ENCODE measurements around the gene DIPK1C.

The DIPK1C gene

DNA sequence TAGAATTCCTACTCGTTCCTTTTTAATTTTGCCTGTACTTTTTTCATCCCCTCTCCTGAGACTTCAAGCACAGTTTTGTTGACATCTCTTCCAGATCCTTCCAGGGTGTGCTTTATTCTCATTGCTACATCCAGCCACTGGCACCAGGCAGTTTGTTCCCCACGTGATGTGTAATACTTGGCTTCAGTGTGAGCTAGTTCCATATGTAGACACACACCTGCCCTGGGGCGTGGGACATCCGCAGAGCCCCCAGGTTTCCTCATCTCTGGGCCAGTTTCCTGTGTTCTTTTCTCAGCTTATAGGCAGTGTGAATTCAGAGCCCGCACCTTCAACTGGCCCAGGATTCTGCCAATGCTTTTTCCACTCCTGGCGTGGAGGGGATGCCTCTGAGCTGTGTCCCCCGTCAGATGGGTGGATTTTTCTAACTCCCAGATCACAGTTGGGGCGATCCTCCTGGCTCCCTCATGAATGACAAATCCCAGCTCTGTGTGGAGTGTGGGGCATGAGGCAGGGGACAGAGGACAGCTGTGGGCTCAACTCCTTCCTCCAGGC, 46.6 kb downstream of the DIPK1C start:
- TF ChIP-seq, protein P1, sequence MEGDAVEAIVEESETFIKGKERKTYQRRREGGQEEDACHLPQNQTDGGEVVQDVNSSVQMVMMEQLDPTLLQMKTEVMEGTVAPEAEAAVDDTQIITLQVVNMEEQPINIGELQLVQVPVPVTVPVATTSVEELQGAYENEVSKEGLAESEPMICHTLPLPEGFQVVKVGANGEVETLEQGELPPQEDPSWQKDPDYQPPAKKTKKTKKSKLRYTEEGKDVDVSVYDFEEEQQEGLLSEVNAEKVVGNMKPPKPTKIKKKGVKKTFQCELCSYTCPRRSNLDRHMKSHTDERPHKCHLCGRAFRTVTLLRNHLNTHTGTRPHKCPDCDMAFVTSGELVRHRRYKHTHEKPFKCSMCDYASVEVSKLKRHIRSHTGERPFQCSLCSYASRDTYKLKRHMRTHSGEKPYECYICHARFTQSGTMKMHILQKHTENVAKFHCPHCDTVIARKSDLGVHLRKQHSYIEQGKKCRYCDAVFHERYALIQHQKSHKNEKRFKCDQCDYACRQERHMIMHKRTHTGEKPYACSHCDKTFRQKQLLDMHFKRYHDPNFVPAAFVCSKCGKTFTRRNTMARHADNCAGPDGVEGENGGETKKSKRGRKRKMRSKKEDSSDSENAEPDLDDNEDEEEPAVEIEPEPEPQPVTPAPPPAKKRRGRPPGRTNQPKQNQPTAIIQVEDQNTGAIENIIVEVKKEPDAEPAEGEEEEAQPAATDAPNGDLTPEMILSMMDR (conservative IDR thresholded peaks at IDR 0.05): no peak
- H3K27ac ChIP-seq: no peak overlapping the region

DNA sequence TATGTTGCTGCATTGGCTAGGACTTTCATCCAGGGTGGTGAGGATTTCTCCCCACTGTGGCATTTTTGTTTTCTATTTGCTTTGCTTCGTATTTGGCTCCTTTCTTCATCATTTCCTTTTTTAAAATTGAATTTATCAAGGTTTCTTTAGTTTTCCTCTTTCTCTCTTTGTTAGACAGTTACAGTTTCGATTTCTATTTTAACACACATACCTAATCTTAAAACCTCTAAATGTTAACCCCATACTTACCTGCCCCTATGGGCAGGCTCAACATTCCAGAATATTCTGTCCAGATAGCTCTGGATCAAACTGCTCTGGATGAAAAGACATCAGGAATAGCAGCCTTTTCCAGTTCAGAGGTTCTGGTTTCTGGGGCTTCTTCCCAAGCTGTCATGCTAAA, 49.2 kb downstream of the DIPK1C start:
- TF ChIP-seq, protein P1 (conservative IDR thresholded peaks at IDR 0.05): no peak
- no peak overlapping the region for H3K27ac ChIP-seq

DNA sequence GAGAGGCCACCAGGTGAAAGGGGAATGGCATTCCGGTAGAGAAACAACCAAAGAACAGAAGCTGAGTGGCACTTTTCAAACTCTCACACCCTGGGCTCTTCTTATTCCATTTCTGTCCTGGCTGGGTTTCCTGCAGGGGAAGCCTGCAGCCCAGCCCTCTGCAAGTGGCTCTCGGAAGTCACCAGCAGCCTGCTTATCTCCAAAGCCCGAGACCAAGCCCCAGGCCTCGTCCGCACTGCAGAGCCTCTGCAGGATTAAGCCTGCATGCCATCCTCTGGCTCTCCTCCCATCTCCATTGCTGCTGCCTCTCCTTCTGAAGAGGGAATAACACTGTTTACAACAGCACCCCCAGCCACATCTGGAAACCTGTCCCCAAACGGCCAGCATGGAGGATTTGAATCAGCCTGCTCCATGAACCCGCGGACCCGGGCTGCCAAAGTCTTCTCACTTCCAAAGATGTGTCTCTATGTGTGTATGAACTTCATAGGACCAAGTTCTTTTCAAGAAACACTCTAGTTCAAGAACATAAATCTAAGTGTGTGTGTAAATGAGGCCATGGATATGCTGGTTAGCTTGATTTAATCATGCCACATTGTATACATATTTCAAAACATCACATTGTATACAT, 54.2 kb downstream of the DIPK1C start:
- TF ChIP-seq, protein P1 (conservative IDR thresholded peaks at IDR 0.05): no peak
- H3K27ac ChIP-seq: no peak overlapping the region

DNA sequence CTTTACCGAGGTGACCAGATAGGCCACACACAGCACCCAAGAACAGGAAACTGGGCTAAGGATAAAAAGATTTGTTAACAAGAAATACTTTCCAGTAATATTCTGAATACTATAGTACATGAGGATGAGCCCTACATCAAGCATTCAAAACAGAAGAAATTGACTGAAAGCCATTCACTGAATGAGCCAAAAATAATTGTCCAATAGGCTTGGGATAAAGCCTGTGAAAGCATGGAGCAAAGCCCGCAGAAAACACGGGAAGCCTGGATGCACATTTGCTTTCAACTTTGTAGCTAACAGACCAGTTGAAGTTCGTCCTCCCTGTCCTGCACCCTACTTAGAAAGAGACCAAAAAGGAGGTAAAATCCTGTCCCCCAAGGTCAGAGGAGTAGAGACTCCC, 56.3 kb downstream of the DIPK1C start:
- H3K27ac ChIP-seq: no peak overlapping the region
- TF ChIP-seq, protein P1 (conservative IDR thresholded peaks at IDR 0.05): no peak

DNA sequence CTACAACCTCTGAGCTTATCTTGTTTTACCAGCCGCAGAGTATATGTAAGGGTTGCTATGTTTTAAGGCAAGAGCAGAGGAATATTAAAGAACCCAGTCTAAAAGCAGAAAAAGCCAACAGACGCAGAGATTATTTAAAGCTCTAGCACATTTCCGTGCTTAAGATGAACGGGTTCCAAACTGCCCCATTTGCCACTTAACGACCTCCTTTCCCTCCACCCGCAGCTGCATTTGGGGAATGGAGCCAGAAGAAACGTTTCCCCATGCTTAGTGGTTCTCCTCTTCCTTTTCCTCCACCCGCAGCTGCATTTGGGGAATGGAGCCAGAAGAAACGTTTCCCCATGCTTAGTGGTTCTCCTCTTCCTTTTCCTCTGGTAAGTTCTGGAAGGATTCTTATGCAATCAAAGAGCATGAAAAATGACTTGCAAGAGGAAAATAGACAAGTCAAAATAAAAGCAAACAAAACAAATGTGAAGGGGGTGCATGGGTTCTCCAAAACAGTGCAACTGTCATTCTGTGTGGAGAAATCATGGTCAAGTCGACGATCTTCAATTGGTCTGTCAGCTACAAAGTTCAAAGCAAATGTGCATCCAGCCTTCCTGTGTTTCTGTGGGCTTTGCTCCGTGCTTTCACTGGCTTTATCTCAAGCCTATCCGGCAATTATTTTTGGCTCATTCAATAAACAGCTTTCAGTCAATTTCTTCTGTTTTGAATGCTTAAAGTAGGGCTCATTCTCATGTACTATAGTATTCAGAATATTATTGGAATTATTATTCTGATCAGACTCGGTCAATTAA, 57.8 kb downstream of the DIPK1C start:
- TF ChIP-seq, protein P1 (conservative IDR thresholded peaks at IDR 0.05): no peak
- H3K27ac ChIP-seq: no peak overlapping the region

DNA sequence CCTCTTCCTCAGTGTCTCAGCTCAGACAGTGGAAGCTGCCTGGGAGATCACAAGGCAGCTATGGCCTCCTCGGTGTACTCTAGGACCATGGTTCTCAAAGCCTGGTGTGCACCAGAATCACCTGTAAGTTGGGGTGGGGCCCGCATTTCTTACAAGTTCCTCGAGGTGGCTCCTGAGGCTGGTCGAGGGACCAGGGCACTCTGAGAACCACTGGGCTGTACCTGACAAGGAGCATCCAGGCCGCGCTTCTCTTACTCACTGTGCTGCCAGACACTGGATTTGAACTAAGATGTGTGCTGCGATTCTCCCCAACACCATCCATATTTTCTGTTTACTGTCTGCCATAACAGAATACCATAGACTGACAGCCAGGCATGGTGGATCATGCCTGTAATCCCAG, 59.5 kb downstream of the DIPK1C start:
- H3K27ac ChIP-seq: no peak overlapping the region
- TF ChIP-seq, protein P1 (conservative IDR thresholded peaks at IDR 0.05): peak; percentile 48

All from VCaP (cell line).